Measurements from ENCODE around the gene SORCS2.

Gene SORCS2

DNA sequence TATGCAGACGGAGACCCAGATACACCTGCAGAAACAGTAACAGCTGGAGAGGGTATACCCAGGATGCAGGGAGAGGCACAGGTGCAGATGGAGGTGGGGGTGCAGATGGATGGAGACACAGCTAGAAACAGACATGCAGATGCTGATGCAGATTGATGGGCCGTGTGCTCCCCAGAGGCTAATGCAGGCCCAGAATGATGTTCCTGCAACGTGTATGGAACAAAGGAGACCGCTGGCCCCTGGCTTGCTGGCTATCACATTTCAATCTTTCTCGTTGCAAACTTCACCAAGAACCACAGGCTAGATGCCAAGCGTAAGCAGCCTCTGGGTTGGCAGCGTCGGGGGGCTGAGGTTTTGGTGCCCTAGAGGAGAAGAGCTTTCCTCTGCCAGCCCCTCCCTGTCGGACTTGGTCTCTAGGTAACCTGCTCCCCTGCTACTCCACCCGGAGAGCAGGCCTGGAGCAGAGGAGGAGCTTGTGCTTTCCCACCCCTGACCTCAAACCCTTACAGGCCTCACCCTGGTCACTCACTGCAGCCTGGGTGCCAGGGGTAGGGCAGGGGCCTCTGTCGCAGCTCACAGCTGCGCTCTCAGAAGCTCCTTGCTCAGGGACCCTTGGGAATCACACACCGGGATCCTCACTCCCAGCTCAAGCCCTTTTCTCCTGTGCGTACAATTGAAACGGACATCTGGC lies 311.4 kb downstream of the SORCS2 start:
- no peak for DNase-seq (ENCODE audit: extremely low spot score)
- POLR2A ChIA-PET = interaction anchor here (0.6 kb wide), 1 partner anchor 47 kb away, joined by 4 read pairs; no protein-coding TSS in a partner anchor

DNA sequence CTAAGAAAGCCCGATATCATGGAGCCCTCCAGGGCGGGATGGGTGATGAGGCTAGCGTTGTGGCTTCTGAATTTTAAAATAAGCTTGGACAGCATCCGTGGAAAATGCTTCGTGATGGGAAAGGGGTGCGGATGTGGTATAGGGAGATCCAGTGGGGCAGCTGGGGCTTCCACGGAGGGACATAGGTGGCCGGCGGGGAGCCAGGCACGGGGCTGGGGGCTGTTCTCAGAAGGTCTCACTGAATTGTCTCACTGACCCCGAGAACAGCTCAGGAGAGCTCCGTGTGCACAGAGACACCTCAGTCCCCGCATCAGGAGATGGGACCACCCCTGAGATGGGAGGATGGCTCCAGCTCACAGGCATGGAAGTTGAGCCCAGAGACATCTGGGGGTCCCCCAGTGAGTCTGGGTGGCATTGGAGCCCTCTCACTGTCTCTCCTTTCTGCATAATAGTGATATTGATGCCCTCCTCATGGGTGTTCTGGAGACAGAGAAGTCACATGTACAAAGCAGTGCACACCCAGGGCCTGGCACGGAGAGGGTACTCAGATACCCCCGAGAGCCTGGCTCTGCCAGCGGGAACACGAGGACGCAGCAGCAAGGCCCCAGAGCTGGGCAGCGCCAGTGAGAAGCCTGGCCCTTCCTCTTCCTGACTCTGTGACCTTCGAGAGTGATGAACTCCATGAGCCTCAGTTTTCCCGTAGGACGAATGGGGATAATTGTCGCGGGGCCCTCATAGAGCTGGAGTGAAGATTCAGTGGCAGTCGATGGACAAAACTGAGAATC lies 313.0 kb downstream of the SORCS2 start:
- POLR2A ChIA-PET = no interaction called here
- CTCF ChIA-PET = no interaction called here

More for the DNA sequence above, 311.4 kb downstream of the SORCS2 start:
- TF ChIP-seq, protein P1, sequence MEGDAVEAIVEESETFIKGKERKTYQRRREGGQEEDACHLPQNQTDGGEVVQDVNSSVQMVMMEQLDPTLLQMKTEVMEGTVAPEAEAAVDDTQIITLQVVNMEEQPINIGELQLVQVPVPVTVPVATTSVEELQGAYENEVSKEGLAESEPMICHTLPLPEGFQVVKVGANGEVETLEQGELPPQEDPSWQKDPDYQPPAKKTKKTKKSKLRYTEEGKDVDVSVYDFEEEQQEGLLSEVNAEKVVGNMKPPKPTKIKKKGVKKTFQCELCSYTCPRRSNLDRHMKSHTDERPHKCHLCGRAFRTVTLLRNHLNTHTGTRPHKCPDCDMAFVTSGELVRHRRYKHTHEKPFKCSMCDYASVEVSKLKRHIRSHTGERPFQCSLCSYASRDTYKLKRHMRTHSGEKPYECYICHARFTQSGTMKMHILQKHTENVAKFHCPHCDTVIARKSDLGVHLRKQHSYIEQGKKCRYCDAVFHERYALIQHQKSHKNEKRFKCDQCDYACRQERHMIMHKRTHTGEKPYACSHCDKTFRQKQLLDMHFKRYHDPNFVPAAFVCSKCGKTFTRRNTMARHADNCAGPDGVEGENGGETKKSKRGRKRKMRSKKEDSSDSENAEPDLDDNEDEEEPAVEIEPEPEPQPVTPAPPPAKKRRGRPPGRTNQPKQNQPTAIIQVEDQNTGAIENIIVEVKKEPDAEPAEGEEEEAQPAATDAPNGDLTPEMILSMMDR (IDR thresholded peaks at IDR 0.05; ENCODE audit: control extremely low read depth, extremely low read depth, low read depth, missing control alignments) = no peak
- CTCF ChIA-PET = interaction anchor here (0.8 kb wide), 1 partner anchor 13 kb away, joined by 3 read pairs; no protein-coding TSS in a partner anchor

DNA sequence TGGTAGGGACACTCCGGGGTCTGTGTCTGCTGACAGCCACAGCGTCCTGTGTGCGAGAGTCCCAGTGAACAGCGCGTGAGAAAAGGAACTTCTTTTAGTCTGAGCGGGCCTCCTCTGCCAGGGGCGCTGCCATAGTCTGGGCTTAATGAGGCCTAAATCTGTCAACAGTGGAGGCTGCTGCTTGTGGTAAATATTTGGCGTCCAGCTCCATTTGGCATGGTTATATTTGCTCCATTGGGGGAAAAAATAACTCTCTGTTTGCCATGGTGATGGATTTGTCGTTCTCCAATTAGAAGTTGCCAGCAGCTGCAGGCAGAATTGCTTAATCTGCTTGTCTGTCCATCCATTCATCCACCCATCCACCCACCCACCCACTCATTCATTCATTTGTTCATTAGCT lies 313.8 kb downstream of the SORCS2 start:
- ChIA-PET CTCF (no interaction called here), POLR2A (no interaction called here)
- DNase-seq (ENCODE audit: extremely low spot score) = no peak
- TF ChIP-seq, protein P1 (IDR thresholded peaks at IDR 0.05; ENCODE audit: control extremely low read depth, extremely low read depth, low read depth, missing control alignments) = no peak

More for the DNA sequence above, 313.0 kb downstream of the SORCS2 start:
- TF ChIP-seq, protein P1 (IDR thresholded peaks at IDR 0.05; ENCODE audit: control extremely low read depth, extremely low read depth, low read depth, missing control alignments) = no peak
- DNase-seq (ENCODE audit: extremely low spot score) = no peak

DNA sequence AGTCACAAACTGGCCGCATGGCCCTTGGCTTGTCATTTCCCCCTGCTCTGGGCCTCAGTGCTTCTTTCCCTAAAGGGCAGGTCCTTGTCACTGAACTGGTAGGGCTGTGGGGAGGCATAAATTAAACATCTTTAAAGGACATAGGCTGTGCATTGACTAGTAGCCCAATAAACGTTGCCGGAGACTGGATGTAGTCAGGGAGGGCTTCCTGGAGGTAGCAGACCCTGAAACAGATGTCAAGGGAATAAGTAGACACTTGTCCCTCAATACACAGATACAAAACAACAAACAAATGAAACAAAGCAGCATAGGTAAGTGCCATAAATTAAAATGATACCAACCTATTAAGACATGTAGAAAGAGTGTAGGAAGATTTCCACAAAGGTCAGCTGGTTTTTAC lies 314.2 kb downstream of the SORCS2 start:
- POLR2A ChIA-PET = no interaction called here
- no peak for DNase-seq (ENCODE audit: extremely low spot score)
- TF ChIP-seq, protein P1 (IDR thresholded peaks at IDR 0.05; ENCODE audit: control extremely low read depth, extremely low read depth, low read depth, missing control alignments) = no peak
- CTCF ChIA-PET = no interaction called here

DNA sequence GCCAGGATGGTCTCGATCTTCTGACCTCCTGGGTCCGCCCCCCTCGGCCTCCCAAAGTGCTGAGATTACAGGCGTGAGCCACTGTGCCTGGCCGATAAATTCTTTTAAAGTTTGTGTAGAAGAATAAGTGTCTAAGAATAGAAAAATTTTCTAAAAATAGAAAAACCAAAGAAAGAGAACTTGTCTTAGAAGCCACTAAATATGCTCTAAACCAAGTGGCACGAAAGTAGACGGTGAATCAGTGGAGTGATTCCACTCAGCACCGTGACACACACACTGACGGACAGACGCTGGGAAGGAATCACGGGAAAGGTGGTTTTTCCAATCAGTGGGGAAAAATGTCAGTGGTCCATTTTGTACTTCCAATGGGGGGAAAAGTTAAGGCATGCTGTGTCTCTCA lies 315.0 kb downstream of the SORCS2 start:
- DNase-seq (ENCODE audit: extremely low spot score) = no peak
- TF ChIP-seq, protein P1 (IDR thresholded peaks at IDR 0.05; ENCODE audit: control extremely low read depth, extremely low read depth, low read depth, missing control alignments) = no peak
- CTCF ChIA-PET = no interaction called here
- POLR2A ChIA-PET = no interaction called here

DNA sequence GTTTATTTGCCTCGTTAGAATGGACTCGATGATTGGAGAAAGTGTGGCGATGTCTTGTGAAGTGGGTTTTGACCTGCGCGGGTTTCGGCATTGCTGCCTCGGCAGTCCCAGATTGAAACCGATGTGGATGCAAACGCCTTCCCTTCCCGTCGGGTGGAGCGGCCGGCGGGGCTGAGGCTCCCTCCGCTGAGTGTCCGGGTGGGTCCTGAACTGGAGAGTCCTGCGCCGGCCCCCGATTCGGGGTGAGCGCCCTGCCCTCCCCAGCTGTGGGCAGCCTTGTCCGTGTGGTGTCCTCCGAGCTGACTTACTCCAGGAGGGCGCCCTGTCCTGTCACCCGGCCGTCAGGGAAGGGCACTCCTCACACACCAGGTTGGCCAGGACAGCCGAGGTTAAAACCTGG lies 317.7 kb downstream of the SORCS2 start:
- ChIA-PET CTCF (no interaction called here), POLR2A (no interaction called here)

More for the DNA sequence above, 317.7 kb downstream of the SORCS2 start:
- no peak for DNase-seq (ENCODE audit: extremely low spot score)
- TF ChIP-seq, protein P1 (IDR thresholded peaks at IDR 0.05; ENCODE audit: control extremely low read depth, extremely low read depth, low read depth, missing control alignments) = no peak

Data from GM10248 (cell line).